Activated CD8-positive, alpha-beta memory T cell treated with anti-CD3 and anti-CD28 coated beads, Interleukin-2, amount 50 U/mL, for 24 hours (primary cell): ENCODE measurements around the gene GPM6B.

Experiments used
- DNase-seq: peaks from one replicate; pipeline ENCODE4 v3.0.0-alpha.2; 2020; ENCODE audit errors: extremely low read depth

The GPM6B gene

GRCh38 chrX:13816643-13817627 is at the start of gene GPM6B:
Gene GPM6B (minus strand): TSS chrX:13817093. CDS start chrX:13816904, 189 bp downstream.
- DNase-seq: no peak

- DNase-seq: no peak
Measured at GRCh38 chrX:13864264-13864663, 47.4 kb upstream of the GPM6B start.

- DNase-seq: no peak
Measured at GRCh38 chrX:13863324-13863723, 46.4 kb upstream of the GPM6B start.

GRCh38 chrX:13859724-13860123 is 42.8 kb upstream of the GPM6B start:
- no peak for DNase-seq

GRCh38 chrX:13857804-13858203 is 40.9 kb upstream of the GPM6B start:
- no peak for DNase-seq

GRCh38 chrX:13855689-13856450 is 39.0 kb upstream of the GPM6B start:
- no peak for DNase-seq

- DNase-seq: no peak
Measured at GRCh38 chrX:13854003-13854402, 37.1 kb upstream of the GPM6B start.

- no peak for DNase-seq
Measured at GRCh38 chrX:13852001-13852695, 35.3 kb upstream of the GPM6B start.

- DNase-seq: no peak
Measured at GRCh38 chrX:13845721-13846378, 29.0 kb upstream of the GPM6B start.

GRCh38 chrX:13843150-13843721 is 26.3 kb upstream of the GPM6B start:
- no peak for DNase-seq

GRCh38 chrX:13840121-13840520 is 23.2 kb upstream of the GPM6B start:
- no peak for DNase-seq

- no peak for DNase-seq
Measured at GRCh38 chrX:13837290-13837745, 20.4 kb upstream of the GPM6B start.

GRCh38 chrX:13836575-13836974 is 19.7 kb upstream of the GPM6B start:
- DNase-seq: no peak

- DNase-seq: no peak
Measured at GRCh38 chrX:13835825-13836224, 18.9 kb upstream of the GPM6B start.

GRCh38 chrX:13834355-13834754 is 17.5 kb upstream of the GPM6B start:
- DNase-seq: no peak

GRCh38 chrX:13829983-13830382 is 13.1 kb upstream of the GPM6B start:
- DNase-seq: no peak

- no peak for DNase-seq
Measured at GRCh38 chrX:13828392-13828791, 11.5 kb upstream of the GPM6B start.

- no peak for DNase-seq
Measured at GRCh38 chrX:13827298-13828090, 10.6 kb upstream of the GPM6B start.

- DNase-seq: no peak
Measured at GRCh38 chrX:13826770-13827169, 9.9 kb upstream of the GPM6B start.

- DNase-seq: no peak
Measured at GRCh38 chrX:13825178-13825762, 8.4 kb upstream of the GPM6B start.
